ENCODE measurements around the gene BOK.
A peak's percentile ranks its signal among the peaks of the same experiment; 100 is the strongest.

BOK gene

DNA sequence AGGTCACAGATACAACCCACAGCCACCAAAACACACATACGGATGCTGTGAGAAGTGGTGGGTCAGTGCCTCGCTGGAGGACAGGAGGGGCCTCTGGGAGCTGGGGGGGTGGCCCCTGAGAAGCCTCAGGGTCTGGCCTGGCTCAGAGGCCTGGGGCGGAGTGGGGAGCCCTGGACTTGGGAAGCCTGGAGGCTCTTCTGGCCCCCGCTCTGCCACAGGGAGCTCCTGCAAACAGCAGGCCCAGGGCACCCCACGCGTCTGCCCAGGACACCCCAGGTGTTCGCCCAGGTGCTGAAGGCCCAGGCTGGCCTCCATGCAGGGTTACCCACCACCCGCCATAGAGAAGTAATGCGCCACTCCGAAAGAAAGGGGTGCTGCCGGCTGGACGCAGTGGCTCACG, 52.5 kb downstream of the BOK start:
- Histone ChIP-seq H3K9me3 (ENCODE audit: control insufficient read depth in 2 of 2, low read length in 2 of 2) (no peaks in the 10 kb centered on the region), H3K27me3 (ENCODE audit: control insufficient read depth in 2 of 2, insufficient read depth in 2 of 2, low read length in 2 of 2) (no peaks in the 10 kb centered on the region), H3K4me3 (ENCODE audit: low read length in 2 of 2) (no peak overlapping the region), H3K36me3 (ENCODE audit: control insufficient read depth in 2 of 2, insufficient read depth in 2 of 2, low read length in 2 of 2) (peaks cover 2 to 21% of the 10 kb centered on the region in 2 donors), H3K27ac (ENCODE audit: low read depth in 2 of 2, low read length in 2 of 2) (peak overlapping the region in 1 of 2 donors; percentile 72), H3K9ac (ENCODE audit: low read depth in 1 of 2, low read length in 2 of 2) (peak overlapping the region in 1 of 2 donors; percentile 76), H3K4me1 (ENCODE audit: control insufficient read depth in 2 of 2, insufficient read depth in 2 of 2, low read length in 2 of 2) (peaks cover 9 to 18% of the 10 kb centered on the region in 2 donors)

DNA sequence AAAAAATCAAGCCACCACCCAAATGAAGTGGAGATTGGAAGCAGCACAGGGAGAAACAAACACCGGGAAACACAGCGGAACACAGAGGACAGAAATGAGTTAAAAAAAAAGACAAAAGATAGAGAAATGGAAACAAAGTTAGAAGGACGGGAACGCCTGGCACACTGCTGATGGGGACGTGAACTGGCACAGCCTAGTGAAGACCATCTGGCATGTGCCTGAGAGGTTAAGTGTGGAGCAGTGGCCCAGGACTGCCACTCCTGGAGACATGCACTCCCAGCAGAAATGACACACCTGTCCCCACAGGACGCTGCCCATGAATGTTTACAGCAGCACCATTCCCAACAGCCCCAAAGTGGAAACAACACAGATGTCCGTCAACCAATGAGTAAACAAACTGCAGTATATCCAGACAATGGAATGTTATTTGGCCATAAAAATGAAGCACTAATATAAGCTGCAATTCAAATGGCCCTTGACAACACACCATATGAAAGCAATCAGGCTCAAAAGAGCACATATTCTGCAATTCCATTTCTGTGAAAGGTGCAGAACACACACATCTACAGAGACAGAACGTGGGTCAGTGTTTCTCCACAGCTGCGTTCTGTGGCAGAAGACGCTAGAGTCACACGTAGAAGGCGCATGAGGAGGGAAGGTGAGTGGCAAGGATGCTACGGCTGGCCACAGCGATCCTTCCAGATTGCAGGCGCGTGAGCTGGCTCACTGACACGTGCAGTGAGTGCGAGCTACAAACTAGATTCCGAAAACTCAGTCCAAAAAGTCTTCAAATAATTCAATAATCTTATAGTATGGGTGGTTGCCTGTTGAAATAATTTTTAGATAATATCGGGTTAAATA, 53.8 kb downstream of the BOK start:
- H3K9ac ChIP-seq (ENCODE audit: low read depth in 1 of 2, low read length in 2 of 2) = no peak overlapping the region
- no peaks in the 10 kb centered on the region for H3K9me3 ChIP-seq (ENCODE audit: control insufficient read depth in 2 of 2, low read length in 2 of 2)

GRCh38 chr2:241613017-241613780, 54.7 kb downstream of the BOK start:
- Histone ChIP-seq H3K36me3 (ENCODE audit: control insufficient read depth in 2 of 2, insufficient read depth in 2 of 2, low read length in 2 of 2) (peaks cover 0 to 10% of the 10 kb centered on the region in 2 donors), H3K27ac (ENCODE audit: low read depth in 2 of 2, low read length in 2 of 2) (no peak overlapping the region), H3K27me3 (ENCODE audit: control insufficient read depth in 2 of 2, insufficient read depth in 2 of 2, low read length in 2 of 2) (no peaks in the 10 kb centered on the region), H3K9me3 (ENCODE audit: control insufficient read depth in 2 of 2, low read length in 2 of 2) (no peaks in the 10 kb centered on the region), H3K4me1 (ENCODE audit: control insufficient read depth in 2 of 2, insufficient read depth in 2 of 2, low read length in 2 of 2) (peaks cover 18 to 25% of the 10 kb centered on the region in 2 donors), H3K9ac (ENCODE audit: low read depth in 1 of 2, low read length in 2 of 2) (no peak overlapping the region), H3K4me3 (ENCODE audit: low read length in 2 of 2) (no peak overlapping the region)

More for the DNA sequence above, 53.8 kb downstream of the BOK start:
- H3K27ac ChIP-seq (ENCODE audit: low read depth in 2 of 2, low read length in 2 of 2) = peak overlapping the region in 1 of 2 donors; percentile 18
- H3K4me1 ChIP-seq (ENCODE audit: control insufficient read depth in 2 of 2, insufficient read depth in 2 of 2, low read length in 2 of 2) = peaks cover 14 to 23% of the 10 kb centered on the region in 2 donors
- peaks cover 0 to 10% of the 10 kb centered on the region in 2 donors for H3K36me3 ChIP-seq (ENCODE audit: control insufficient read depth in 2 of 2, insufficient read depth in 2 of 2, low read length in 2 of 2)
- no peaks in the 10 kb centered on the region for H3K27me3 ChIP-seq (ENCODE audit: control insufficient read depth in 2 of 2, insufficient read depth in 2 of 2, low read length in 2 of 2)
- H3K4me3 ChIP-seq (ENCODE audit: low read length in 2 of 2) = no peak overlapping the region

GRCh38 chr2:241615041-241615440, 56.5 kb downstream of the BOK start:
- Histone ChIP-seq H3K9ac (ENCODE audit: low read depth in 1 of 2, low read length in 2 of 2) (no peak overlapping the region), H3K27ac (ENCODE audit: low read depth in 2 of 2, low read length in 2 of 2) (no peak overlapping the region), H3K27me3 (ENCODE audit: control insufficient read depth in 2 of 2, insufficient read depth in 2 of 2, low read length in 2 of 2) (no peaks in the 10 kb centered on the region), H3K4me1 (ENCODE audit: control insufficient read depth in 2 of 2, insufficient read depth in 2 of 2, low read length in 2 of 2) (peaks cover 18% of the 10 kb centered on the region in 2 donors), H3K4me3 (ENCODE audit: low read length in 2 of 2) (no peak overlapping the region), H3K9me3 (ENCODE audit: control insufficient read depth in 2 of 2, low read length in 2 of 2) (no peaks in the 10 kb centered on the region), H3K36me3 (ENCODE audit: control insufficient read depth in 2 of 2, insufficient read depth in 2 of 2, low read length in 2 of 2) (peaks cover 7 to 12% of the 10 kb centered on the region in 2 donors)

DNA sequence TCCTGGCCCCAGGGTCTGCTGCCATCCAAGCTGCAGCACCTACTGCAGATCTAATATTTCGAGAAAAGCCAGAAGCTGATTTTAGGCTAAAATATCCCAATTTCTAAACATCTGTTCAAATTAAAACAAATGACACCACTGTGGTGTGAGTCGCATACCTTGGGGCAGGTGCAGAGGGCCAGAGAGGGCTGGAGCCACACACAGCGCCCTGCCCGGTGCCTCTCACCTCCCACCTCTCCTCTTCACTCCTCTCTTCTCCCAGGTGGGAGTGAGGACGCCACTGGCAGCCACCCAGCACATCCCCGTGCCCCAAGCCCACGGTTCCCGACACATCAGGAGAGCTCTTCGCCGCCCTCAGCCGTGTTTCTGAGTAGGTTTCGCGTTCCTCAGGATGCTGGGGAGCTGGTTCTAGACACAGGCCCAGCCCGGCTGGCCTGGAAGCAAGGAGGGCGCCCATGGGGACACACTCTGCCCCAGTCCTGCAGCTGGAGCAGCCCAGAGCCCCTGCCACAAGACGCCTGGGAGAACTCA, 57.0 kb downstream of the BOK start:
- peaks cover 7 to 12% of the 10 kb centered on the region in 2 donors for H3K36me3 ChIP-seq (ENCODE audit: control insufficient read depth in 2 of 2, insufficient read depth in 2 of 2, low read length in 2 of 2)

GRCh38 chr2:241616168-241617125, 57.9 kb downstream of the BOK start:
- Histone ChIP-seq H3K9me3 (ENCODE audit: control insufficient read depth in 2 of 2, low read length in 2 of 2) (no peaks in the 10 kb centered on the region), H3K36me3 (ENCODE audit: control insufficient read depth in 2 of 2, insufficient read depth in 2 of 2, low read length in 2 of 2) (peaks cover 7 to 12% of the 10 kb centered on the region in 2 donors), H3K27ac (ENCODE audit: low read depth in 2 of 2, low read length in 2 of 2) (peak overlapping the region; percentile 21 to 39), H3K4me1 (ENCODE audit: control insufficient read depth in 2 of 2, insufficient read depth in 2 of 2, low read length in 2 of 2) (peaks cover 9 to 10% of the 10 kb centered on the region in 2 donors), H3K9ac (ENCODE audit: low read depth in 1 of 2, low read length in 2 of 2) (peak overlapping the region; percentile 36 to 41), H3K27me3 (ENCODE audit: control insufficient read depth in 2 of 2, insufficient read depth in 2 of 2, low read length in 2 of 2) (no peaks in the 10 kb centered on the region), H3K4me3 (ENCODE audit: low read length in 2 of 2) (peak overlapping the region; percentile 60 to 75)

More for the DNA sequence above, 57.0 kb downstream of the BOK start:
- no peaks in the 10 kb centered on the region for H3K9me3 ChIP-seq (ENCODE audit: control insufficient read depth in 2 of 2, low read length in 2 of 2)
- H3K4me3 ChIP-seq (ENCODE audit: low read length in 2 of 2) = no peak overlapping the region
- H3K27me3 ChIP-seq (ENCODE audit: control insufficient read depth in 2 of 2, insufficient read depth in 2 of 2, low read length in 2 of 2) = no peaks in the 10 kb centered on the region
- H3K9ac ChIP-seq (ENCODE audit: low read depth in 1 of 2, low read length in 2 of 2) = no peak overlapping the region
- H3K4me1 ChIP-seq (ENCODE audit: control insufficient read depth in 2 of 2, insufficient read depth in 2 of 2, low read length in 2 of 2) = peaks cover 15% of the 10 kb centered on the region in 2 donors
- H3K27ac ChIP-seq (ENCODE audit: low read depth in 2 of 2, low read length in 2 of 2) = no peak overlapping the region

DNA sequence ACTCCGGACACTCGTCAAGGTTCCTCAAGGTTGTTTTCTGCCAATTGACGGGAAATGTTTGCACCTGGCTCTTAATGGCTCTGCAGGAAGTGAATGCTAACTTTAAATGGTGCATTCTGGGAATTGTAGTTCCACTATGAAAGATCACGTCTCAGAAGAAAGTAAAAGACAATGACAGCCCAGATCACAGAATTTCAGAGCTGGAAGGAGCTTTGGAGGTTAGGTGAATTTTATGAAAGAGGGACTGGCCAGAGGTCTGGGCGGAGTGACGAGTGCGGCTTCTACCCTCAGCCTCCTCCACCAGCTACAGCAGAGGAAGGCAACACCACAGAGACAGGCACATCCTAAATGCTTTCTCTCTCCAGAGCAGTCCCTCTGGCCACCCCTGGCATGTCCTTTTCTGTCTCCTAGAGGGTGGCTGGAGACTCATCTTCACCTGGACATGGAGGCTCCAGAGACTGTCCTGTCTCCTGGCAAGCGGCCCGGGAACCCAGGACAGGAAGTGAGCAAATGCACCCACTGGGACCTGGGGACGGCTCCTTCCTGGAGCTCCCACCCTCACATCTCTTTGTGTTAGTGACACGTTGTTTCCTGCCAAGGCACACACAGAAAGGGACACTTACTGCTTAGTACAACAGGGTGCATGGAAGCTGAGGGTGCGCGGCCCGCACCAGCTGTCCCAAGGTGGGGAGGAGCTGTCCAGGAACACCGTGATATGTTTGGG, 59.0 kb downstream of the BOK start:
- Histone ChIP-seq H3K4me3 (ENCODE audit: low read length in 2 of 2) (peak overlapping the region; percentile 60 to 75), H3K27ac (ENCODE audit: low read depth in 2 of 2, low read length in 2 of 2) (peak overlapping the region in 1 of 2 donors; percentile 39), H3K9ac (ENCODE audit: low read depth in 1 of 2, low read length in 2 of 2) (peak overlapping the region; percentile 36 to 49), H3K27me3 (ENCODE audit: control insufficient read depth in 2 of 2, insufficient read depth in 2 of 2, low read length in 2 of 2) (no peaks in the 10 kb centered on the region), H3K4me1 (ENCODE audit: control insufficient read depth in 2 of 2, insufficient read depth in 2 of 2, low read length in 2 of 2) (peaks cover 7 to 9% of the 10 kb centered on the region in 2 donors), H3K36me3 (ENCODE audit: control insufficient read depth in 2 of 2, insufficient read depth in 2 of 2, low read length in 2 of 2) (peaks cover 7 to 8% of the 10 kb centered on the region in 2 donors), H3K9me3 (ENCODE audit: control insufficient read depth in 2 of 2, low read length in 2 of 2) (no peaks in the 10 kb centered on the region)

DNA sequence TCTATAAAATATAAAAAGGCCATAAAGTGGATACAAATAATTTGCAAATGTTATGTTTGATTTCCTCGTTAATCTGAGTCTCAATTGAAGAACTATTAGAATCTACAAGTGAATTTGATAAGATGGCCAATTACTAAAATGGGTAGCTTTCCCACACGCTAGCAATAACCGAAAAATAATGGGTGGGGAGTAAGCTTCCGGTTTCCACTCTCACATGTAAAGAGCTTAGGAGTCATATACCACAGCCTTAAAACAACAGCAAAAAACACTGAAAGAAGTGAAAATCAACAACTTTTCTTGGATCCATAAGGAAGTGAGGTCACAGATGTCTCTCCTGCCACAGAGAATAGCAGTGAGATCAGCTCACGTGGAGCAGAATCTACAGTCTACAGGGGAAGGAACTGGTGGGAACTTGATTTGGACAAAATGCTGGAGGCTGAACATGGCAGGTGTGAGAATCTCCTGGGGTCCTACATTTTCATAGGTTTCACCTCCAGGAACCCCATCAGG, 59.8 kb downstream of the BOK start:
- Histone ChIP-seq H3K9ac (ENCODE audit: low read depth in 1 of 2, low read length in 2 of 2) (no peak overlapping the region), H3K4me3 (ENCODE audit: low read length in 2 of 2) (no peak overlapping the region), H3K36me3 (ENCODE audit: control insufficient read depth in 2 of 2, insufficient read depth in 2 of 2, low read length in 2 of 2) (peaks cover 7% of the 10 kb centered on the region in 2 donors), H3K9me3 (ENCODE audit: control insufficient read depth in 2 of 2, low read length in 2 of 2) (no peaks in the 10 kb centered on the region), H3K4me1 (ENCODE audit: control insufficient read depth in 2 of 2, insufficient read depth in 2 of 2, low read length in 2 of 2) (peaks cover 7 to 9% of the 10 kb centered on the region in 2 donors), H3K27me3 (ENCODE audit: control insufficient read depth in 2 of 2, insufficient read depth in 2 of 2, low read length in 2 of 2) (no peaks in the 10 kb centered on the region), H3K27ac (ENCODE audit: low read depth in 2 of 2, low read length in 2 of 2) (no peak overlapping the region)

DNA sequence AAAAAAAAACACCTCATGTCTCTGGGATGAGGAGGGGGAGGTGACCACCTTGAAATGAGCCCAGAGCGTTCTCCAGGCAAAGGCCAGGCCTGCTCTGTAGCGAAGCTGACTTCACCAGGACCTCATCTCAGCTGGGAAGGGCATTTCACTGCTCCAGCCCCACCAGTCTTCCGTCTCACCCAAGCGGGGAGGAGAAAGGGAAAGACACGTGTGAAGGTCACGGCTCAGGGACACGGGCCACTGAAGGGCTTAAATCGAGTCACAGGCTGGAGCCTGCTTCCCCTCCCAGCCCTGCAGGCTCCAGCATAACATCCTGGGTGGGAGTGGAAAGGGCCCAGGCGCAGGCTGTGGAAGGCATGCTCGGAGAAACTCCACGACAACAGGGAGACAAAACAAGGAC, 60.3 kb downstream of the BOK start:
- Histone ChIP-seq H3K9me3 (ENCODE audit: control insufficient read depth in 2 of 2, low read length in 2 of 2) (no peaks in the 10 kb centered on the region), H3K4me3 (ENCODE audit: low read length in 2 of 2) (no peak overlapping the region), H3K9ac (ENCODE audit: low read depth in 1 of 2, low read length in 2 of 2) (no peak overlapping the region), H3K27me3 (ENCODE audit: control insufficient read depth in 2 of 2, insufficient read depth in 2 of 2, low read length in 2 of 2) (no peaks in the 10 kb centered on the region), H3K4me1 (ENCODE audit: control insufficient read depth in 2 of 2, insufficient read depth in 2 of 2, low read length in 2 of 2) (peaks cover 7 to 9% of the 10 kb centered on the region in 2 donors), H3K36me3 (ENCODE audit: control insufficient read depth in 2 of 2, insufficient read depth in 2 of 2, low read length in 2 of 2) (peaks cover 7% of the 10 kb centered on the region in 2 donors), H3K27ac (ENCODE audit: low read depth in 2 of 2, low read length in 2 of 2) (no peak overlapping the region)
